Adrenal gland (tissue), 5 donors: Measurements from ENCODE around the gene NSMF.

ENCODE experiments used
- POLR2A ChIP-seq, 2 donors: fragments of 450-650 bp; IDR thresholded peaks; one replicate each; pipeline ENCODE4 v1.6.1; 2017; ENCODE audit warnings: antibody characterized with exemption in 2 of 2, mild to moderate bottlenecking in 2 of 2, moderate library complexity in 1 of 2
- TF ChIP-seq, protein P1 (sequence below), 6 experiments: fragments of 450-650 bp in 4 of 6; fragments of 200-600 bp in 2 of 6; sonication (generic) in 1 of 6; IDR thresholded peaks; 1 replicate in 5 of 6; 2 replicates in 1 of 6; pipeline versions ENCODE4 v1.5.1 to v1.8.0; 2016 to 2021; ENCODE audit warnings: antibody characterized with exemption in 6 of 6, mild to moderate bottlenecking in 2 of 6, moderate library complexity in 1 of 6
- donor health status: DM: no; HTN: no; CAD: no.

DNA sequence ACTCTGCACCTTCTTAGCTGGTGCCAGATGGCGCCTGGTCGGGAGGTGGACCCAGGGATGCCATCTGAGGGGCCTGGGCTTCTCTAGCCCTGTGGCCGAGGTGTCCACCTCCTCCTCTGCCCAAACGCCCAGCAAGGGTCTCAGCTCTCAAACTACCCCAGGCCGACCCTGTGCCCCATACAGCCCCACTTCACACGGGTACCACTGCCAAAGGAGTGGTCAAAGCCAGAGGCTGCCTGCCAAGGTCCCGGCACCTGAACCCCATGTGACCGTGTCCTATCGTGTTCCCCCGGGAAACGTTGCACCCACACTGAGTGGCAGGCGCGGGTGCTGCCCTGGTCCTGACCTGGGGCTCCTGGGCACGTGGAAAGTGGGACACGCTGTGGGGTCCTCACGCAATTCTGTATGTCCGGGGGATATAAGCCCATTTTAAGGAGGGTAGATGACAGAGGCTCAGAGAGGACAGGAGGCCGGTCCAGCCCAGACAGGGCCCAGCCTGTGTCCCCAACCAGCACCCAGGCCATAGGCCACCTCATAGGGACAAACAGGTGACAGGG is 19.9 kb downstream of the NSMF start:
- TF ChIP-seq, protein P1, sequence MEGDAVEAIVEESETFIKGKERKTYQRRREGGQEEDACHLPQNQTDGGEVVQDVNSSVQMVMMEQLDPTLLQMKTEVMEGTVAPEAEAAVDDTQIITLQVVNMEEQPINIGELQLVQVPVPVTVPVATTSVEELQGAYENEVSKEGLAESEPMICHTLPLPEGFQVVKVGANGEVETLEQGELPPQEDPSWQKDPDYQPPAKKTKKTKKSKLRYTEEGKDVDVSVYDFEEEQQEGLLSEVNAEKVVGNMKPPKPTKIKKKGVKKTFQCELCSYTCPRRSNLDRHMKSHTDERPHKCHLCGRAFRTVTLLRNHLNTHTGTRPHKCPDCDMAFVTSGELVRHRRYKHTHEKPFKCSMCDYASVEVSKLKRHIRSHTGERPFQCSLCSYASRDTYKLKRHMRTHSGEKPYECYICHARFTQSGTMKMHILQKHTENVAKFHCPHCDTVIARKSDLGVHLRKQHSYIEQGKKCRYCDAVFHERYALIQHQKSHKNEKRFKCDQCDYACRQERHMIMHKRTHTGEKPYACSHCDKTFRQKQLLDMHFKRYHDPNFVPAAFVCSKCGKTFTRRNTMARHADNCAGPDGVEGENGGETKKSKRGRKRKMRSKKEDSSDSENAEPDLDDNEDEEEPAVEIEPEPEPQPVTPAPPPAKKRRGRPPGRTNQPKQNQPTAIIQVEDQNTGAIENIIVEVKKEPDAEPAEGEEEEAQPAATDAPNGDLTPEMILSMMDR (IDR thresholded peaks at IDR 0.05): no peak
- no peak for TF ChIP-seq POLR2A (IDR thresholded peaks at IDR 0.05)
